Activated naive CD8-positive, alpha-beta T cell treated with anti-CD3 and anti-CD28 coated beads, Interleukin-2, amount 10 ng/mL, durations not matched to agents 7 days and 5 days (primary cell): ENCODE measurements around the gene TREM2. TPM values are rescaled to one million over a fixed set of nuclear protein-coding genes. Genes with fewer than 3 reads are reported as not detected.
A peak's percentile ranks its signal among the peaks of the same experiment; 100 is the strongest.

Experiments used
- ATAC-seq: fragments of 150-1000 bp; cut with Tn5 transposase; one replicate; pipeline ENCODE4 v1.10.0; 2021; ENCODE audit warnings: low read depth, moderate library complexity
- POLR2A ChIA-PET: fragments of 350-600 bp; sonication (Branson Sonifier 250); formaldehyde crosslinking; loops from one replicate; lab custom pipeline; 2021; ENCODE audit warnings: antibody characterized with exemption; lab: Charles Lee
- DNase-seq: peaks from one replicate; pipeline ENCODE4 v3.0.0; 2021
- H3K27ac Mint-ChIP-seq: one replicate; pipeline ENCODE4 v1.8.0; 2022; ENCODE audit warnings: mild to moderate bottlenecking, mixed read lengths
- H3K27me3 Mint-ChIP-seq: one replicate; pipeline ENCODE4 v1.8.0; 2022; ENCODE audit warnings: mild to moderate bottlenecking, moderate library complexity, mixed read lengths
- H3K36me3 Mint-ChIP-seq: one replicate; pipeline ENCODE4 v1.8.0; 2021; ENCODE audit warnings: mild to moderate bottlenecking, mixed read lengths
- H3K4me1 Mint-ChIP-seq: one replicate; pipeline ENCODE4 v1.8.0; 2021; ENCODE audit warnings: mixed read lengths
- H3K4me3 Mint-ChIP-seq: one replicate; pipeline ENCODE4 v1.8.0; 2022; ENCODE audit warnings: mild to moderate bottlenecking, moderate library complexity, mixed read lengths
- H3K9me3 Mint-ChIP-seq: one replicate; pipeline ENCODE4 v1.8.0; 2021; ENCODE audit warnings: mixed read lengths
- total RNA-seq, 2 experiments: library from RNA; stranded (reverse); gene quantifications; one replicate each; pipeline ENCODE4 v1.2.3, GENCODE V29; 2021

The TREM2 gene
- total RNA-seq, 2 experiments from 2014 or later, result 1.9 to 2.8 TPM

DNA sequence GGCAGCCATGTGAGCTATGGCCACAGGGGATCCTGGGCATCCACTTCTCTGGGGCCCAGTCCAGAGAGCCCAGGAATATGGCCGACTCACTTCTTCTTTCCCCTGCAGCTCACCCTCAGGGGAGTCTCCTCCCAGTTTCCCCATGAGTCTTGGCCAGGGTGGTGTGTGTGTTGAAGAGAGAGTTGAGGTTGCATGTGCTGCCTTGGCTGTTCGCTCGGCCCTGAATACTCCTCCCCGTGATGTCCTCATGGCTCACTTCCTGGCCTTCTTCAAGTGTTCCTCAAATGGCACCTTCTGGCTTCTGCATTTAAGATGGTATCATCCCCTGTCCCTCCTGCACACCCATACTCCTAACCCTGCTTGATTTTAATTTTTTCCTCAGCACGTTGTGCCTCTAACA lies 5.6 kb downstream of the TREM2 start:
- H3K36me3 Mint-ChIP-seq, result no peaks in the 10 kb centered on the region
- peaks cover 9% of the 10 kb centered on the region for H3K4me1 Mint-ChIP-seq
- DNase-seq (no peak), ATAC-seq (no peak)
- H3K4me3 Mint-ChIP-seq, result no peak overlapping the region
- POLR2A ChIA-PET, result no interaction called here
- H3K27me3 Mint-ChIP-seq, result peaks cover 20% of the 10 kb centered on the region
- H3K9me3 Mint-ChIP-seq, result no peaks in the 10 kb centered on the region
- H3K27ac Mint-ChIP-seq, result no peak overlapping the region

DNA sequence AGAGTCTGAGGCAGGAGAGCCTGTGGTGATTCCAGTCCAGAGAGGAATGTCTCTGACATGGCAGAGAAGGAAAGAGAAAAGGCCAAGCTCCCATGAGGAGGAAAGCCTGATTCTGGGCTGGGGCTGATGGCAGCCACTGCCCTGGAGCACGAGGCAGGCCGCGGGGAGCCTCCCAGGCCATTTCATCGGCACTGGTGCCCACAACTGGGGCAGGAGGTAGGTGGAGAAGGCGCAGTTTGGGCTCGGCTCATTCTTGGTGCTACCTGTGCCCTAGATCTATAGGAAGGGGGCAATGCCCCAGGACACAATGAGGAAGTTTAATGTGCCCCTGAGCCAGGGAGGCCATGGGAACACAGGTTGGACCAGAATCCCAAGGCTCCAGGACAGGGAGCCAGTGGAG lies 6.1 kb downstream of the TREM2 start:
- Mint-ChIP-seq H3K4me3 (no peak overlapping the region), H3K27me3 (peaks cover 20% of the 10 kb centered on the region), H3K27ac (no peak overlapping the region), H3K36me3 (no peaks in the 10 kb centered on the region), H3K4me1 (peaks cover 9% of the 10 kb centered on the region), H3K9me3 (no peaks in the 10 kb centered on the region)
- ATAC-seq (no peak), DNase-seq (no peak)
- POLR2A ChIA-PET, result no interaction called here

DNA sequence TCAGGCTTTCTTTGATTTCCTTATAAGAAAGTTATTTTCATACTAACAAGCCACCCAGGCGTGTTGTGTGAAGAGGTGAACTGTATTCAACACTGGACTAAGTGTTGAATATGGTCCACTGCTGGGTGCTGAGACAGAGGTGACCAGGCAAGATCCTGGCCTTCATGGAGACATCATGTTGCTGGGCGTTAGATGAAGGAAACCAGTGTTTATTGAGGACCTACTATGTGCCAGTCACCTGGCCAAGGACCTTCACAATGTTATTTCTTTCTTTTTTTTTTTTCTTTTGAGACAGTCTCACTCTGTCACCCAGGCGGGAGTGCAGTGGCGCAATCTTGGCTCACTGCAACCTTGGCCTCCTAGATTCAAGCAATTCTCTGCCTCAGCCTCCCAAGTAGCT lies 6.9 kb downstream of the TREM2 start:
- Mint-ChIP-seq H3K36me3 (no peaks in the 10 kb centered on the region), H3K27me3 (peaks cover 20% of the 10 kb centered on the region), H3K4me1 (peaks cover 10% of the 10 kb centered on the region), H3K9me3 (no peaks in the 10 kb centered on the region), H3K27ac (no peak overlapping the region), H3K4me3 (no peak overlapping the region)
- ATAC-seq (no peak), DNase-seq (no peak)
- POLR2A ChIA-PET, result no interaction called here

DNA sequence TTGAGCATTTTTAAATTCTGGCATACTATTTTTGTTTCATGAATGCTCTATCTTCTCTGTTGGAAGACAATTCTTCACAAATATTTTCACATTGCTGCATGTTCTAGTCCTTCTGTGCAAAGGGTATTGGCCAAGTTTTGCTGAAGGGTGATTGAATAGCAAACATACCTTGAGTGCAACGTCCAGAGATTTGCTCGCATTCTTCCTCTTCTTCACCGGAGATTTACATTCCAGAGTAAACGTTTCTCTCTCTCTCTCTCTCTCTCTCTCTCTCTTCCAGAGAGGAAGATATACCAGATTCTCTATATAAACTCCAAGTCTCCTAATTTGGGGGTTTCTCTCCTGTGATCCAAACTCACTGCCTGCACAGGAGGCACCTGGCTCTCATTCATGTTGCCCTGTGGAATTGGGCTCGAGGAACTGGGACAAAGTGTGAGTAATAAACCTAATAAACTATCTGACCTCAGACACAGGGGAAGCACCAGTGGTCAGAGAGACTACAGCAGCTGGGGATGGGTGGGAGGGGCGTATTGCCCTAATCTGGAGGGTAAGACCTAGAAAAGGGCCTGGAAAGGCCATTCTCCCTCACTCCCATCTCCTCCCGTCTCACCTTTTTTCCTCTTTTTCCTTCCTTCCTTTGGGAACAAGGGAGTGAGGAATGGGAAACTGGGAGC lies 7.6 kb downstream of the TREM2 start:
- POLR2A ChIA-PET, result no interaction called here
- Mint-ChIP-seq H3K4me1 (peaks cover 10% of the 10 kb centered on the region), H3K36me3 (no peaks in the 10 kb centered on the region), H3K9me3 (no peaks in the 10 kb centered on the region), H3K4me3 (no peak overlapping the region), H3K27ac (no peak overlapping the region), H3K27me3 (peaks cover 20% of the 10 kb centered on the region)
- no peak for DNase-seq
- no peak for ATAC-seq

DNA sequence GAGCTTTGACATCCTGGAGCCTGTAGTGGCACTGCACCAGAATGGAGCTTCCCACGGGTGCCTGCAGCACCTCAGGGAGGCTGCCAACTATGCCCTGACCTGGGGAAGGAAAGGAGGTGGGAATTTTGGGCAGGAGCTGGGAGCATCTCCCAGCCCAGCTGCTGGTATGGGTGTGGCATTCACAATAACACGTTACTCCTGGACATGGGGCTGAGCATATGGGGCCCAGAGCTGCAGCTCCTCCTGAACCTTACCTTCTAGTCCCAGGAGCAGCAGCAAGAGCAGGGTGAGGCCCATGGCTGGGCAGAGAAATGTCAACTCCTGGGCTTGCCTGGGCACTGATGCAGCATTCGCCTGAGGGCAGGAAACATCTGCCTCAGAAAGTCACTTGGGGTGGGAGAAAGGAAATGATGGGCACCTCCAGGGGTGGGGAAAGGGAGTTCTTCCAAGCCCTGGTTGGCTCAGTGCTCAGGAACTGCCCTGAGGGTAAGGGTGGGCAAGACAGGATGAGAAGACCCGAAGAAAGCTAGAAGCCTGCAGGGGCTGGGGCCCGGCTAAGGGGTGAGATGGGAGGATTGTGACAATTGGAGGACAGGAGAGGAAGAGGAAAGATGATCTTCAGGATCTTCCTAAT lies 8.8 kb downstream of the TREM2 start, which contains the start of gene TREML1:
TREML1 (minus strand) TSS at position 356 of the 634 bp plus-strand sequence; CDS start at position 297, 59 bp downstream.
- Mint-ChIP-seq H3K36me3 (no peaks in the 10 kb centered on the region), H3K4me1 (peaks cover 10% of the 10 kb centered on the region), H3K9me3 (no peaks in the 10 kb centered on the region), H3K27ac (no peak within 1 kb of the TSS), H3K27me3 (peaks cover 20% of the 10 kb centered on the region), H3K4me3 (no peak within 1 kb of the TSS)
- ATAC-seq (no peak), DNase-seq (no peak)
- POLR2A ChIA-PET, result interaction anchor here (1.1 kb wide), 1 partner anchor 82 kb away, joined by 4 read pairs; the partner anchor contains the start of genes NFYA and OARD1

DNA sequence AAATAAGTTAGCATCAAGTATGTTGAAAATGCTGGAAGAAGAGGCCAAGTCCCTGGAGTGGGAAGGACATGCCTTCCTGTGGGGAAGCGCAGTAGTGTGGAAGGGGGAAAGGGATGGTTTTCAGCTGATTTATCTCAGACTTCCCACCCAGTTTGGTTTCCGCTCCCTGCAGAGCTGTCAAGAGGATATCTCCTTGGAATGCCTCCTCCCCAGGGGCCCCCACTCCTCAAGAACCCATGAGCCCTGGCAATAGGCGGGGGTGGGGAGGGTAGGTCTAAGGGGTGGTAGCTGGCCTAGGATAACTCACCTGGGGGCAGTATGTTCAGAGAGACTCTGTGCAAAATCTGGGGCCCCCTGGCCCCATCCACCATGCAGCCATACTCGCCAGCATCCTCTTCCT lies 9.5 kb downstream of the TREM2 start:
- ATAC-seq, result no peak
- POLR2A ChIA-PET, result no interaction called here
- DNase-seq, result no peak
- H3K27ac Mint-ChIP-seq, result no peak overlapping the region
- peaks cover 20% of the 10 kb centered on the region for H3K27me3 Mint-ChIP-seq
- H3K4me3 Mint-ChIP-seq, result no peak overlapping the region
- H3K4me1 Mint-ChIP-seq, result peaks cover 15% of the 10 kb centered on the region
- H3K36me3 Mint-ChIP-seq, result peaks cover 2% of the 10 kb centered on the region
- no peaks in the 10 kb centered on the region for H3K9me3 Mint-ChIP-seq

DNA sequence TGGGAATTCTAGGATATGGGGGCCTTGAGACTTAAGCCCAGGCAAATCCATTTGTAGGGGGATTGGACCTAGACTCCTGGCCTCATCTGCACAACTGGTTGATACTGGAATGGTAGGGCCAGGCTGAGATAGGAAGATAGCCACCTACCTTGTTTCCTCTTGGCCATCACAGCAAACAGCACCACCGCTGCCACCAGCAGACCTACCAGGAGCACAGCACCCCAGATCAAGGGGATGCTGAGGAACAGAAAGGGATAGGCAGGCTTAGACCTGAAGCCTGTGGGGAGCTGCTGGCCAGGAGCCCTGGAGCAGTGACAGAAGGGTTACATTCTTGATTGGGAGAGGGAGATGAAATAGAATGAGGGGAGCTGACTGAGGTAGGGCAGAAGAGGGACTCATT lies 12.2 kb downstream of the TREM2 start:
- ATAC-seq, result no peak
- Mint-ChIP-seq H3K4me3 (no peak overlapping the region), H3K9me3 (peaks cover 3% of the 10 kb centered on the region), H3K27me3 (peaks cover 14% of the 10 kb centered on the region), H3K36me3 (peaks cover 8% of the 10 kb centered on the region), H3K4me1 (peaks cover 27% of the 10 kb centered on the region), H3K27ac (no peak overlapping the region)
- no peak for DNase-seq
- POLR2A ChIA-PET, result no interaction called here

DNA sequence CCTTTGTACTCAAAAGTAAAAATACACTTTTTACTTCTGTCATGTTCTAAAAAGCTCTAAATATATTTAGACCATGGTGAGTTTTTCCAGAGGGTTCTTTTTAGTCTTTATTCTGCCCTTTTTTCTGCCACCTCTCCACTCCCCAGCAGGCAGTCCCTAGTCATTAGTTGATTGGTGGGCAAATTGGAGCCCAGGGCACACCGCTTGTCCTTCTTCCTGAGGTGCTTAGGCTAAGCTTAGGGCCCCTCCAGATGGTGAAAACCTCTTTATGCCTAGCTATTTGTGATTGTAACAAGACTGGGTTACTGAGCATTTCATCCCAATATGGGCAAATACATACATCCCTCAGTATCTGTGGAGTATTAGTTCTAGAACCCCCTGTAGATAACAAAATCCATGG lies 15.0 kb downstream of the TREM2 start:
- POLR2A ChIA-PET, result no interaction called here
- Mint-ChIP-seq H3K27me3 (peaks cover 5% of the 10 kb centered on the region), H3K4me3 (peak overlapping the region; percentile 65), H3K4me1 (peaks cover 18% of the 10 kb centered on the region), H3K9me3 (peaks cover 3% of the 10 kb centered on the region), H3K27ac (peak overlapping the region; percentile 31), H3K36me3 (peaks cover 11% of the 10 kb centered on the region)
- DNase-seq (no peak), ATAC-seq (no peak)

DNA sequence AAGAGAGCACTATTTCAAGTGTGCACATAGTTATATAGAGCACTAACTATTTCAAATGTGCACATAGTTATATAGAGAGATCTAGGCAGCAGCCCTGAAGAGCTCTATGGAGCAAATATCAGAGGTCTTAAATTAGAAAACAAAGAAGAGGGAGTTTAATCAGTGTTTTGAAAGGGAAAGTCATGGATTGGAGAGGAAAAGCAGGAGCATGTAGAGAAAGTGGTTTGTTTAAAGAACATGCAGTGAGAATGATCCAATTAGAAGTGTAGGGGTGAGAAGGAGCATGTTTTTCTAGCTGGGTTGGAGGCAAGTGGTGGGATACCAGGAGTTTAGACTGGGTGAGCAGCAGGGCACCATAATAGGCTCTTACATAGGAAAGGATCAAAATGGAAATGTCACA lies 26.0 kb downstream of the TREM2 start:
- no peak overlapping the region for H3K27ac Mint-ChIP-seq
- ATAC-seq (no peak), DNase-seq (no peak)
- peaks cover 1% of the 10 kb centered on the region for H3K36me3 Mint-ChIP-seq
- H3K4me1 Mint-ChIP-seq, result peaks cover 6% of the 10 kb centered on the region
- no peaks in the 10 kb centered on the region for H3K27me3 Mint-ChIP-seq
- POLR2A ChIA-PET, result no interaction called here
- no peaks in the 10 kb centered on the region for H3K9me3 Mint-ChIP-seq
- H3K4me3 Mint-ChIP-seq, result no peak overlapping the region

DNA sequence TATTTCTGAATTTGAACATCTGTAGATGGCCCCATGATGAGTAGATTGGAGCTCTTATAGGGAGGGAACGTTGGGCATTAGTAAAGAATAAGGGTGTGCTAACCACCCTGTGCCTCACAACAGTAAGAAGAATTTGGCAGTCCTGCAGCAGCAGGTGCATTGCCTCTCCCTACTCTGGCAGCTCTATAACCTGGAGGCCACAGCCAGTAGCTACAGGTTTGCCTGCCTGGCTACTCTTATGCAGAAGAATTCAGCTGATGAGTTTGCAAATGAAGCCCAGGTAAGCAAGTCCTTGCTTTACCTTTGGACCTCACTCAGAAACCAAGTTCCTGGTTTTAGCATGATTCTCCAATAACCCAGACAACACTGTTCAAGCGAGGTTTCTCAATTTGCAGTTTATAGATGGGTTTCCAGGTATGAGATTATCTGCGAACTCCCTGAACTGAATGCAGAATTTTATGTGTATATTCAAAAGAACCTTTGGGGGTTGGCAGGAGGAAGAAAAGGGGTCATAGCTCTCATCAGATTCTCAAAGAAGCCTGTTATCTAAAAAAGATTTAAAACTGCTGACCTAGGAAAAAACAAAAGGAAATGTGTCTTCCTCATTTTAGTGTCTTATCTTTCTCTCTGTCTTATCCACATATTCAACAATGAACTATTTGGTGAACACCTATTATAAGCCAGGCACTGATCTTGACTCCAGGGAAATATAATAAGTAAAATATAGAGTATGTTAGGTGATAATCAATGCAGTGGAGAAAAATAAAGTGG lies 27.7 kb downstream of the TREM2 start:
- peaks cover 7% of the 10 kb centered on the region for H3K4me1 Mint-ChIP-seq
- no peaks in the 10 kb centered on the region for H3K9me3 Mint-ChIP-seq
- POLR2A ChIA-PET, result no interaction called here
- no peak for ATAC-seq
- H3K4me3 Mint-ChIP-seq, result no peak overlapping the region
- peaks cover 1% of the 10 kb centered on the region for H3K36me3 Mint-ChIP-seq
- H3K27ac Mint-ChIP-seq, result no peak overlapping the region
- DNase-seq, result no peak
- no peaks in the 10 kb centered on the region for H3K27me3 Mint-ChIP-seq

DNA sequence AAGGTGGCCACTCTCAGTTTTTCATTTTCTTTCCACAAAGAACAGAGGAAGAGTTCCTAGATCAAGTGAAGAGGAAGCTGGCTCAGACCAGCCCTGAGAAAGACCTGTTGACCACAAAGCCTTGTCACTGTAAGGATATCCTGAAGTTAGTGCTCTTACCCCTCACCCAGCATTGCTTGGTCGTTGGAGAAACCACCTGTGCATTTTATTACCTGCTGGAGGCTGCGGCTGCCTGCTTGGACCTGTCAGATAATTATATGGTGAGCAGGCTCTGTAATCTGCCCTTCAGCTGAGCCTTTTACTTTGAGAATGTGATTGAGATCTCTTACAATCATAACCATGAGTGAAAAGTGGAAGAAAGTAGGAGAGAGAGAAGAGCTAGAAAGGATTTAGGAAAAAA lies 30.7 kb downstream of the TREM2 start:
- H3K27ac Mint-ChIP-seq, result no peak overlapping the region
- peaks cover 7% of the 10 kb centered on the region for H3K4me1 Mint-ChIP-seq
- DNase-seq (no peak), ATAC-seq (no peak)
- no peaks in the 10 kb centered on the region for H3K27me3 Mint-ChIP-seq
- peaks cover 3% of the 10 kb centered on the region for H3K36me3 Mint-ChIP-seq
- POLR2A ChIA-PET, result no interaction called here
- H3K4me3 Mint-ChIP-seq, result no peak overlapping the region
- H3K9me3 Mint-ChIP-seq, result peaks cover 1% of the 10 kb centered on the region

DNA sequence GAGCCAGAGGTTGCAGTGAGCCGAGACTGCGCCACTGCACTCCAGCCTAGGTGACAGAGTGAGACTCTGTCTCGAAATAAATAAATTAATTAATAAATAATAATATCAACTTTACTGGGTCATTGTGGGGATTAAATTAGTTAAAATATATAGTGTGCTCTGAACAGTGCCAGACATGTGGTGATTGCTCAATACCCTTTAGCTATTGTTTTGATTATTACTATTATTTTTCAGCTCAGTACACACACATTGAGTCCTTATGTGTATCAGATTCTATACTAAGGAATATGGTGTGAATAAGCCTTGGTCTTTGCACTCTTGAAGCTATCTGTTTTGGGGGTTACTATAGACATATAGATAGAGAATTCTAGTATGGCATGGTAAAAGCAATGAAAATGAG lies 37.6 kb downstream of the TREM2 start:
- Mint-ChIP-seq H3K27ac (no peak overlapping the region), H3K9me3 (peaks cover 1% of the 10 kb centered on the region), H3K4me3 (no peak overlapping the region), H3K36me3 (peaks cover 10% of the 10 kb centered on the region), H3K27me3 (no peaks in the 10 kb centered on the region), H3K4me1 (no peaks in the 10 kb centered on the region)
- no peak for DNase-seq
- ATAC-seq, result no peak
- POLR2A ChIA-PET, result no interaction called here

DNA sequence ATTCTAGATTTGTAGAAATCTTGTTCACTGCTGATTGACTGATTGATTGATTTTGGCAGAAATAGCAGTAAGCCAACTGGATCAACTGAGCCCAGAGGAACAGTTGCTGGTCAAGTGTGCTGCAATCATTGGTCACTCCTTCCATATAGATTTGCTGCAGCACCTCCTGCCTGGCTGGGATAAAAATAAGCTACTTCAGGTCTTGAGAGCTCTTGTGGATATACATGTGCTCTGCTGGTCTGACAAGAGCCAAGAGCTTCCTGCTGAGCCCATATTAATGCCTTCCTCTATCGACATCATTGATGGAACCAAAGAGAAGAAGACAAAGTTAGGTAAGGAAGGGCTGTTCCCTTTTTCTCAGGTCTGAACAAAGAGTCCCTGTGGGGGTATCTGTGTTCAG lies 40.0 kb downstream of the TREM2 start:
- POLR2A ChIA-PET, result no interaction called here
- Mint-ChIP-seq H3K27me3 (no peaks in the 10 kb centered on the region), H3K4me3 (no peak overlapping the region), H3K9me3 (peaks cover 1% of the 10 kb centered on the region), H3K4me1 (peaks cover 2% of the 10 kb centered on the region), H3K36me3 (peaks cover 10% of the 10 kb centered on the region), H3K27ac (no peak overlapping the region)
- no peak for ATAC-seq
- no peak for DNase-seq

DNA sequence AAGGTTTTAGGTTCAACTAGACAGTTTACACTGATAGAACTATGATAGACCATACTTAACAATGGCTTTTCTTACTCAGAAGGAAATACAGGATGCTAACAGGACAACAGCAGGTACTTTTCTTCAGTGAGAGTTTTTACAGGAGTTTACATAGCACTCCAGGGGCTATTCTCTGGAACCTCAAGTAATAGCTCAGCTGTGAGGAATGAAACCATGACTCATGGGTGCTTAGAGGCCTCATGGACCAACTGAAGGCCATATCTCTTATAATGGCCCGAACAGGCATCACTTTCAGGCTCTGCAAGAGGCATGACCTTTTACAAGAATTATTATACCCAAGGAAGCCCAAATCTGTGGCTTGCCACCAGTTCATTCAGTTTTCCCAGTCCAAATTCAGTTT lies 40.5 kb downstream of the TREM2 start:
- peaks cover 8% of the 10 kb centered on the region for H3K36me3 Mint-ChIP-seq

More for the DNA sequence above, 40.5 kb downstream of the TREM2 start:
- DNase-seq (no peak), ATAC-seq (no peak)
- H3K27me3 Mint-ChIP-seq, result no peaks in the 10 kb centered on the region
- POLR2A ChIA-PET, result no interaction called here
- peaks cover 5% of the 10 kb centered on the region for H3K4me1 Mint-ChIP-seq
- H3K4me3 Mint-ChIP-seq, result no peak overlapping the region
- H3K9me3 Mint-ChIP-seq, result no peaks in the 10 kb centered on the region
- H3K27ac Mint-ChIP-seq, result no peak overlapping the region
